Pancreas (tissue), 10 donors: Measurements from ENCODE around the gene SDR39U1. TPM values are rescaled to one million over a fixed set of nuclear protein-coding genes. Genes with fewer than 3 reads are reported as not detected.

Source experiments
- ATAC-seq, 4 donors: fragments of 200-7000 bp; cut with Tn5 transposase; one replicate each; pipeline versions ENCODE4 v1.8.0 to v1.9.1; 2020; ENCODE audit warnings: mild to moderate bottlenecking in 4 of 4, moderate library complexity in 4 of 4
- DNase-seq, 6 donors: peaks; one replicate each; pipeline ENCODE4 v3.0.0-alpha.2; 2020
- FAIRE-seq: peaks from 2 replicates; lab custom pipeline; 2012; peaks lifted over from hg19 to GRCh38; lab: Jason Lieb, UNC
- H3K27ac ChIP-seq, 4 donors: fragments of 200-600 bp; sonication (generic); 1 replicate in 3 of 4; 2 replicates in 1 of 4; pipeline versions ENCODE4 v1.5.0 to v1.8.0; 2020
- H3K27me3 ChIP-seq, 4 donors: fragments of 200-600 bp; one replicate each; pipeline ENCODE4 v1.8.0; 2021
- H3K36me3 ChIP-seq, 3 donors: fragments of 200-600 bp; sonication (generic) in 1 of 3; one replicate each; pipeline versions ENCODE4 v1.5.0 to v1.8.0; 2020 to 2021
- H3K4me1 ChIP-seq, 3 donors: fragments of 200-600 bp; one replicate each; pipeline ENCODE4 v1.8.0; 2021
- H3K4me3 ChIP-seq, 4 donors: fragments of 200-600 bp; sonication (generic) in 2 of 4; one replicate each; pipeline versions ENCODE4 v1.5.0 to v1.8.0; 2020 to 2021
- H3K9me3 ChIP-seq, 4 donors: fragments of 200-600 bp; one replicate each; pipeline ENCODE4 v1.8.0; 2021
- CTCF ChIP-seq, 4 donors: fragments of 200-600 bp; sonication (generic) in 3 of 4; IDR thresholded peaks; one replicate each; pipeline versions ENCODE4 v1.5.0 to v1.8.0; 2021; ENCODE audit warnings: antibody characterized with exemption in 4 of 4
- WGBS, 2 donors: extraction: QIAGEN DNeasy Blood & Tissue Kit; methylation state at CpG; one replicate each; pipeline ENCODE4 v1.1.7; 2013; 5-methylcytosine and 5-hydroxymethylcytosine counted together
- intact Hi-C, 3 donors: fragments of 100-400 bp; cut with DNase I; formaldehyde crosslinking; loops; one replicate each; pipeline versions ENCODE4 v1.11.1 to v1.14.2; 2022
- polyA plus RNA-seq, 2 donors: library from polyadenylated mRNA; stranded (reverse); fragments of 200-250 nt; gene quantifications; one replicate each; pipeline ENCODE4 v1.2.3, GENCODE V29; 2013
- total RNA-seq, 6 donors: library from RNA; stranded (reverse); fragmentation: NEBNext Ultra II Directional in 4 of 6; extraction: Animal tissue kit (Norgen Biotek cat#: 25700) in 4 of 6; gene quantifications; one replicate each; pipeline versions ENCODE4 v1.2.1 to v1.2.4, GENCODE V29; 2021 to 2023
- donor health status: healthy with polysubstance abuse.
- donor health status: DM: no; HTN: no; CAD: no; lungs with moderate emphysema.
- donor health status: DM: no; HTN: no; CAD: no.
- donor health status: control.
- donor health status: control.
- donor health status: Bipolar disorder and iron deficiency.
- donor health status: DM: yes; HTN: yes; CAD: no.
- donor health status: DM: no; HTN: no; CAD: no.
- donor health status: DM: no; HTN: no; CAD: no.
- donor health status: DM: yes; HTN: yes; CAD: no.

Gene SDR39U1
- total and polyA plus RNA-seq, 8 donors = 22.0 to 124 (median 31.3) TPM

GRCh38 chr14:24399447-24399822, 43.1 kb downstream of the SDR39U1 start:
- 54 to 59% methylated on average over 6 to 8 of the region's 8 CpGs for WGBS, 2 donors
- no peak for TF ChIP-seq CTCF (IDR thresholded peaks at IDR 0.05)

GRCh38 chr14:24398653-24399446, 43.7 kb downstream of the SDR39U1 start, which contains the start of gene NYNRIN:
Gene NYNRIN (plus strand): TSS chr14:24399003. CDS start chr14:24399247, 244 bp downstream.
- 5 to 7% methylated on average over 23 to 55 of the region's 57 CpGs for WGBS, 2 donors
- H3K4me3 ChIP-seq = peak within 1 kb of the TSS; percentile 29 to 80 (median 57)
- H3K27me3 ChIP-seq = no peaks in the 10 kb centered on the region
- H3K4me1 ChIP-seq = peaks cover 0 to 21% (median 13%) of the 10 kb centered on the region in 3 donors
- no peaks in the 10 kb centered on the region for H3K9me3 ChIP-seq
- no peak for FAIRE-seq
- peak within 1 kb of the TSS in 3 of 4 donors; percentile 39 to 58 (median 41) for H3K27ac ChIP-seq
- H3K36me3 ChIP-seq = no peaks in the 10 kb centered on the region
- no peak for TF ChIP-seq CTCF (IDR thresholded peaks at IDR 0.05)
- peak; percentile 72 to 82 (median 80) for ATAC-seq
- DNase-seq = peak in 4 of 6 donors; percentile 27 to 79 (median 52)
- intact Hi-C loops = no loop called here

More at GRCh38 chr14:24399447-24399822, 43.1 kb downstream of the SDR39U1 start:
- no peaks in the 10 kb centered on the region for H3K36me3 ChIP-seq
- FAIRE-seq (no peak), DNase-seq (no peak), ATAC-seq (peak; percentile 12 to 31 (median 20))
- peak overlapping the region; percentile 29 to 80 (median 57) for H3K4me3 ChIP-seq
- intact Hi-C loops = no loop called here
- no peaks in the 10 kb centered on the region for H3K9me3 ChIP-seq
- H3K27ac ChIP-seq = peak overlapping the region in 1 of 4 donors; percentile 39
- H3K27me3 ChIP-seq = no peaks in the 10 kb centered on the region
- peaks cover 0 to 21% (median 13%) of the 10 kb centered on the region in 3 donors for H3K4me1 ChIP-seq

- DNase-seq (no peak), ATAC-seq (peak; percentile 26 to 47 (median 37)), FAIRE-seq (no peak)
- H3K36me3 ChIP-seq = no peaks in the 10 kb centered on the region
- intact Hi-C loops = no loop called here
- H3K9me3 ChIP-seq = no peaks in the 10 kb centered on the region
- 49 to 57% methylated on average over 7 of the region's 7 CpGs for WGBS, 2 donors
- H3K27ac ChIP-seq = peak overlapping the region in 1 of 4 donors; percentile 41
- TF ChIP-seq CTCF (IDR thresholded peaks at IDR 0.05) = no peak
- H3K4me1 ChIP-seq = peaks cover 0 to 21% (median 13%) of the 10 kb centered on the region in 3 donors
- H3K4me3 ChIP-seq = peak overlapping the region in 2 of 4 donors; percentile 63 to 80
- no peaks in the 10 kb centered on the region for H3K27me3 ChIP-seq
Observed at GRCh38 chr14:24398293-24398652, 44.3 kb downstream of the SDR39U1 start.

- FAIRE-seq (no peak), DNase-seq (no peak), ATAC-seq (no peak)
- intact Hi-C loops = no loop called here
- H3K9me3 ChIP-seq = no peaks in the 10 kb centered on the region
- H3K27ac ChIP-seq = no peak overlapping the region
- WGBS, 2 donors = 73 to 81% methylated on average over 6 of the region's 6 CpGs
- TF ChIP-seq CTCF (IDR thresholded peaks at IDR 0.05) = no peak
- no peaks in the 10 kb centered on the region for H3K36me3 ChIP-seq
- H3K4me1 ChIP-seq = peaks cover 0 to 16% (median 8%) of the 10 kb centered on the region in 3 donors
- H3K4me3 ChIP-seq = no peak overlapping the region
- H3K27me3 ChIP-seq = no peaks in the 10 kb centered on the region
Observed at GRCh38 chr14:24397639-24398292, 44.8 kb downstream of the SDR39U1 start.
